Esophagus muscularis mucosa (tissue), 4 donors: ENCODE results near the gene TTC7B. TPM values are rescaled to one million over a fixed set of nuclear protein-coding genes. Genes with fewer than 3 reads are reported as not detected.

Source experiments
- DNase-seq: peaks from one replicate; pipeline ENCODE4 v3.0.0-alpha.2; 2017; ENCODE audit errors: extremely low spot score
- H3K27ac ChIP-seq, 4 donors: fragments of 200-600 bp; sonication (generic); replicated peaks in 1 of 4; 1 replicate in 3 of 4; 2 replicates in 1 of 4; pipeline ENCODE4 v1.5.1; 2016 to 2019; ENCODE audit warnings: mild to moderate bottlenecking in 1 of 4
- H3K27me3 ChIP-seq, 4 donors: fragments of 200-600 bp; sonication (generic); one replicate each; pipeline versions ENCODE4 v1.5.1 to v1.6.0; 2016 to 2019
- H3K36me3 ChIP-seq, 4 donors: fragments of 200-600 bp; sonication (generic); one replicate each; pipeline ENCODE4 v1.5.1; 2016 to 2019
- H3K4me1 ChIP-seq, 4 donors: fragments of 200-600 bp; sonication (generic); one replicate each; pipeline ENCODE4 v1.5.1; 2016 to 2019
- H3K4me3 ChIP-seq, 4 donors: fragments of 200-600 bp; sonication (generic); 1 replicate in 2 of 4; 2 replicates in 2 of 4; pipeline ENCODE4 v1.5.1; 2016 to 2019; ENCODE audit warnings: mild to moderate bottlenecking in 4 of 4, moderate library complexity in 1 of 4
- H3K9me3 ChIP-seq, 4 donors: fragments of 200-600 bp; sonication (generic); 1 replicate in 3 of 4; 2 replicates in 1 of 4; pipeline ENCODE4 v1.5.1; 2016 to 2019
- EP300 ChIP-seq: sonication (generic); formaldehyde crosslinking; IDR thresholded peaks from one replicate; pipeline ENCODE4 v1.6.1; 2017; ENCODE audit warnings: antibody characterized with exemption
- POLR2A ChIP-seq: fragments of 450-650 bp; IDR thresholded peaks from one replicate; pipeline ENCODE4 v1.6.1; 2017; ENCODE audit warnings: antibody characterized with exemption, moderate library complexity, mild to moderate bottlenecking, low read depth
- POLR2AphosphoS5 ChIP-seq, 2 donors: sonication (generic); formaldehyde crosslinking; IDR thresholded peaks; one replicate each; pipeline ENCODE4 v1.6.1; 2017; ENCODE audit warnings: antibody characterized with exemption in 2 of 2
- WGBS: methylation state at CpG from one replicate; pipeline ENCODE4 v1.1.5; 2018; 5-methylcytosine and 5-hydroxymethylcytosine counted together
- intact Hi-C: fragments of 100-400 bp; cut with DNase I; formaldehyde crosslinking; loops from one replicate; pipeline ENCODE4 v1.15.1; 2023
- total RNA-seq, 4 donors: library from RNA; depleted of rRNA; stranded (reverse); fragments of >200 nt; gene quantifications; one replicate each; pipeline versions ENCODE4 v1.1.0 to v1.2.1, GENCODE V29; 2016
- TF ChIP-seq, protein P1 (sequence below), 3 experiments: fragments of 200-600 bp in 2 of 3; fragments of 450-650 bp in 1 of 3; sonication (generic) in 2 of 3; IDR thresholded peaks; one replicate each; pipeline ENCODE4 v1.5.1; 2017 to 2019; ENCODE audit warnings: antibody characterized with exemption in 3 of 3, mild to moderate bottlenecking in 2 of 3, moderate library complexity in 1 of 3

TTC7B gene
- total RNA-seq, 4 donors from 2014 or later: 54.4 to 148 (median 113) TPM

GRCh38 chr14:90603841-90604240 lies 212.4 kb downstream of the TTC7B start:
- Histone ChIP-seq H3K4me3 (no peak overlapping the region), H3K27me3 (no peaks in the 10 kb centered on the region), H3K36me3 (peaks cover 0 to 4% (median 1%) of the 10 kb centered on the region in 4 donors), H3K27ac (no peak overlapping the region), H3K4me1 (peaks cover 0 to 33% (median 22%) of the 10 kb centered on the region in 4 donors), H3K9me3 (no peaks in the 10 kb centered on the region)
- 89% methylated on average over 3 of the region's 3 CpGs for WGBS
- intact Hi-C loops: loop anchor here (5.0 kb wide), 1 partner anchor 93 kb away; no protein-coding TSS in a partner anchor
- DNase-seq: no peak
- TF ChIP-seq, protein P1, sequence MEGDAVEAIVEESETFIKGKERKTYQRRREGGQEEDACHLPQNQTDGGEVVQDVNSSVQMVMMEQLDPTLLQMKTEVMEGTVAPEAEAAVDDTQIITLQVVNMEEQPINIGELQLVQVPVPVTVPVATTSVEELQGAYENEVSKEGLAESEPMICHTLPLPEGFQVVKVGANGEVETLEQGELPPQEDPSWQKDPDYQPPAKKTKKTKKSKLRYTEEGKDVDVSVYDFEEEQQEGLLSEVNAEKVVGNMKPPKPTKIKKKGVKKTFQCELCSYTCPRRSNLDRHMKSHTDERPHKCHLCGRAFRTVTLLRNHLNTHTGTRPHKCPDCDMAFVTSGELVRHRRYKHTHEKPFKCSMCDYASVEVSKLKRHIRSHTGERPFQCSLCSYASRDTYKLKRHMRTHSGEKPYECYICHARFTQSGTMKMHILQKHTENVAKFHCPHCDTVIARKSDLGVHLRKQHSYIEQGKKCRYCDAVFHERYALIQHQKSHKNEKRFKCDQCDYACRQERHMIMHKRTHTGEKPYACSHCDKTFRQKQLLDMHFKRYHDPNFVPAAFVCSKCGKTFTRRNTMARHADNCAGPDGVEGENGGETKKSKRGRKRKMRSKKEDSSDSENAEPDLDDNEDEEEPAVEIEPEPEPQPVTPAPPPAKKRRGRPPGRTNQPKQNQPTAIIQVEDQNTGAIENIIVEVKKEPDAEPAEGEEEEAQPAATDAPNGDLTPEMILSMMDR (IDR thresholded peaks at IDR 0.05): no peak
- no peak for TF ChIP-seq EP300
- no peak for TF ChIP-seq POLR2A
- no peak for TF ChIP-seq POLR2AphosphoS5 (IDR thresholded peaks at IDR 0.05)

- peaks cover 0 to 29% (median 20%) of the 10 kb centered on the region in 4 donors for H3K4me1 ChIP-seq
- 85% methylated on average over 1 of the region's 1 CpG for whole genome bisulfite sequencing
- peaks cover 0 to 2% (median under 1%) of the 10 kb centered on the region in 4 donors for H3K36me3 ChIP-seq
- no peak overlapping the region for H3K27ac ChIP-seq
- DNase-seq: no peak
- H3K27me3 ChIP-seq: no peaks in the 10 kb centered on the region
- no peaks in the 10 kb centered on the region for H3K9me3 ChIP-seq
- no peak overlapping the region for H3K4me3 ChIP-seq
- no peak for TF ChIP-seq POLR2AphosphoS5 (IDR thresholded peaks at IDR 0.05)
- TF ChIP-seq, protein P1 (IDR thresholded peaks at IDR 0.05): no peak
- TF ChIP-seq POLR2A: no peak
- TF ChIP-seq EP300: no peak
- intact Hi-C loops: loop anchor here (5.0 kb wide), 1 partner anchor 94 kb away; no protein-coding TSS in a partner anchor
Measured at GRCh38 chr14:90603336-90603735, 212.9 kb downstream of the TTC7B start.

- peaks cover 0 to 27% (median 19%) of the 10 kb centered on the region in 4 donors for H3K4me1 ChIP-seq
Measured at GRCh38 chr14:90602088-90602687, 214.0 kb downstream of the TTC7B start.

DNA sequence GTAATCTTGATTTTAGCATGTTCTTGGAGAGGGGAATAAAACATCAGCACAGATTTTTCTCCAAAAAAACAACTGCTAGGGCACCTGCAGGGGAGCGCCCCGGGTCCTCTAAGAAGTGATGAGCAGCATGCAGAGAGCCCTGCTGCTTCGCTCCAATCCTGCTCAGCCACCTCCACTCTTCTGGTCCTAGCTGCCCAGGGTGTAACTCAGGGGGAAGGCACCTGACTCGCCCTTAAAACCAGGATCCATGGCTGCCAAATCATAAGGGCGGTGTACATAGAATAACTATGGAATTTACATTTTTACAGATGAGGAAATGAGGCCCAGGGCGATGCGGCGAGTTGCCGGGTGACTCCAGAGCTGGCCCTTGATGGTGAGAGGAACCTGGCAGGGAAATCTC lies 214.7 kb downstream of the TTC7B start:
- TF ChIP-seq, protein P1 (IDR thresholded peaks at IDR 0.05): no peak
- TF ChIP-seq EP300 (no peak), POLR2AphosphoS5 (IDR thresholded peaks at IDR 0.05) (no peak), POLR2A (no peak)
- H3K36me3 ChIP-seq: no peaks in the 10 kb centered on the region
- no peak for DNase-seq
- no peaks in the 10 kb centered on the region for H3K9me3 ChIP-seq
- no peak overlapping the region for H3K27ac ChIP-seq
- H3K4me1 ChIP-seq: peaks cover 0 to 27% (median 19%) of the 10 kb centered on the region in 4 donors
- intact Hi-C loops: loop anchor here (5.0 kb wide), 1 partner anchor 96 kb away; no protein-coding TSS in a partner anchor
- H3K27me3 ChIP-seq: no peaks in the 10 kb centered on the region
- no peak overlapping the region for H3K4me3 ChIP-seq
- 89% methylated on average over 9 of the region's 9 CpGs for WGBS

More at GRCh38 chr14:90602088-90602687, 214.0 kb downstream of the TTC7B start:
- TF ChIP-seq POLR2A: no peak
- no peak for TF ChIP-seq EP300
- no peak for TF ChIP-seq POLR2AphosphoS5 (IDR thresholded peaks at IDR 0.05)
- TF ChIP-seq, protein P1 (IDR thresholded peaks at IDR 0.05): no peak
- WGBS: 78% methylated on average over 9 of the region's 9 CpGs
- Histone ChIP-seq H3K9me3 (no peaks in the 10 kb centered on the region), H3K27ac (no peak overlapping the region), H3K36me3 (no peaks in the 10 kb centered on the region), H3K27me3 (no peaks in the 10 kb centered on the region), H3K4me3 (no peak overlapping the region)
- intact Hi-C loops: loop anchor here (5.0 kb wide), 1 partner anchor 95 kb away; no protein-coding TSS in a partner anchor
- DNase-seq: no peak
